HEK293 (cell line): ENCODE data around the gene LCN2.

ENCODE experiments used
- GFI1B ChIP-seq: fragments of 450-650 bp; formaldehyde crosslinking; IDR thresholded peaks from 2 replicates; pipeline ENCODE4 v1.5.1; 2016; ENCODE audit warnings: missing biosample characterization, missing genetic modification characterization
- GLIS1 ChIP-seq: fragments of 450-650 bp; formaldehyde crosslinking; IDR thresholded peaks from 2 replicates; pipeline ENCODE4 v1.5.1; 2016; ENCODE audit warnings: missing biosample characterization, missing genetic modification characterization
- IKZF3 ChIP-seq: fragments of 450-650 bp; IDR thresholded peaks from 2 replicates; pipeline ENCODE4 v1.5.0; 2018; ENCODE audit warnings: missing biosample characterization, mild to moderate bottlenecking, missing genetic modification characterization, moderate library complexity
- INSM2 ChIP-seq: fragments of 450-650 bp; formaldehyde crosslinking; IDR thresholded peaks from 2 replicates; pipeline ENCODE4 v1.5.1; 2016; ENCODE audit warnings: missing biosample characterization, missing genetic modification characterization
- KLF10 ChIP-seq: fragments of 450-650 bp; IDR thresholded peaks from 2 replicates; pipeline ENCODE4 v1.5.1; 2018; ENCODE audit warnings: missing biosample characterization, mild to moderate bottlenecking, missing genetic modification characterization
- KLF16 ChIP-seq: fragments of 450-650 bp; formaldehyde crosslinking; IDR thresholded peaks from 2 replicates; pipeline ENCODE4 v1.5.1; 2017; ENCODE audit warnings: missing biosample characterization, missing genetic modification characterization
- MZF1 ChIP-seq: fragments of 450-650 bp; formaldehyde crosslinking; IDR thresholded peaks from 2 replicates; pipeline ENCODE4 v1.5.1; 2017; ENCODE audit warnings: missing biosample characterization, missing genetic modification characterization, borderline replicate concordance
- SALL2 ChIP-seq: fragments of 450-650 bp; formaldehyde crosslinking; IDR thresholded peaks from 2 replicates; pipeline ENCODE4 v1.5.0; 2017; ENCODE audit warnings: missing biosample characterization, mild to moderate bottlenecking, missing genetic modification characterization, borderline replicate concordance
- SP2 ChIP-seq: fragments of 450-650 bp; formaldehyde crosslinking; IDR thresholded peaks from 2 replicates; pipeline ENCODE4 v1.5.1; 2016; ENCODE audit warnings: missing biosample characterization, missing genetic modification characterization
- ZBTB17 ChIP-seq: fragments of 450-650 bp; formaldehyde crosslinking; IDR thresholded peaks from 2 replicates; pipeline ENCODE4 v1.5.1; 2016; ENCODE audit warnings: missing biosample characterization, missing genetic modification characterization
- ZNF133 ChIP-seq: fragments of 450-650 bp; formaldehyde crosslinking; IDR thresholded peaks from 2 replicates; pipeline ENCODE4 v1.5.1; 2016; ENCODE audit warnings: missing biosample characterization, missing genetic modification characterization
- ZNF280D ChIP-seq: fragments of 450-650 bp; formaldehyde crosslinking; IDR thresholded peaks from 2 replicates; pipeline ENCODE4 v1.5.1; 2016; ENCODE audit warnings: missing biosample characterization, missing genetic modification characterization
- ZNF350 ChIP-seq: fragments of 450-650 bp; formaldehyde crosslinking; IDR thresholded peaks from 2 replicates; pipeline ENCODE4 v1.5.0; 2017; ENCODE audit warnings: missing biosample characterization, mild to moderate bottlenecking, missing genetic modification characterization
- ZNF548 ChIP-seq: fragments of 450-650 bp; formaldehyde crosslinking; IDR thresholded peaks from 2 replicates; pipeline ENCODE4 v1.5.1; 2016; ENCODE audit warnings: missing biosample characterization, missing genetic modification characterization
- ZNF549 ChIP-seq: fragments of 450-650 bp; IDR thresholded peaks from 2 replicates; pipeline ENCODE4 v1.5.1; 2018; ENCODE audit warnings: missing biosample characterization, missing genetic modification characterization, mild to moderate bottlenecking, inconsistent platforms, moderate library complexity
- ZNF561 ChIP-seq: fragments of 450-650 bp; IDR thresholded peaks from 2 replicates; pipeline ENCODE4 v1.5.1; 2018; ENCODE audit warnings: missing biosample characterization, missing genetic modification characterization, borderline replicate concordance
- ZNF600 ChIP-seq: fragments of 450-650 bp; formaldehyde crosslinking; IDR thresholded peaks from 2 replicates; pipeline ENCODE4 v1.5.1; 2016; ENCODE audit warnings: missing biosample characterization, missing genetic modification characterization
- ZNF626 ChIP-seq: fragments of 450-650 bp; sonication (Bioruptor Pico); formaldehyde crosslinking; IDR thresholded peaks from 2 replicates; pipeline ENCODE4 v1.5.1; 2018; ENCODE audit warnings: missing biosample characterization, missing genetic modification characterization, inconsistent platforms
- ZNF664 ChIP-seq: fragments of 450-650 bp; formaldehyde crosslinking; IDR thresholded peaks from 2 replicates; pipeline ENCODE4 v1.5.1; 2016; ENCODE audit warnings: missing biosample characterization, missing genetic modification characterization
- ZNF768 ChIP-seq: fragments of 450-650 bp; formaldehyde crosslinking; IDR thresholded peaks from 2 replicates; pipeline ENCODE4 v1.5.1; 2018; ENCODE audit warnings: missing biosample characterization, mild to moderate bottlenecking, missing genetic modification characterization
- TF ChIP-seq, protein P1 (sequence below): fragments of 450-650 bp; formaldehyde crosslinking; IDR thresholded peaks from 2 replicates; pipeline ENCODE4 v1.5.1; 2016; ENCODE audit warnings: missing biosample characterization, missing genetic modification characterization
- TF ChIP-seq, protein P2 (sequence below): fragments of 450-650 bp; formaldehyde crosslinking; IDR thresholded peaks from 2 replicates; pipeline ENCODE4 v1.5.1; 2016; ENCODE audit warnings: missing biosample characterization, missing genetic modification characterization
- TF ChIP-seq, protein P3 (sequence below): fragments of 450-650 bp; formaldehyde crosslinking; IDR thresholded peaks from 2 replicates; pipeline ENCODE4 v1.5.1; 2016; ENCODE audit warnings: missing biosample characterization, missing genetic modification characterization
- TF ChIP-seq, protein P4 (sequence below): fragments of 450-650 bp; formaldehyde crosslinking; IDR thresholded peaks from 2 replicates; pipeline ENCODE4 v1.5.1; 2016; ENCODE audit warnings: missing biosample characterization, missing genetic modification characterization
- TF ChIP-seq, protein P5 (sequence below): fragments of 450-650 bp; formaldehyde crosslinking; IDR thresholded peaks from 2 replicates; pipeline ENCODE4; 2016; ENCODE audit warnings: missing biosample characterization, missing genetic modification characterization

Gene LCN2

DNA sequence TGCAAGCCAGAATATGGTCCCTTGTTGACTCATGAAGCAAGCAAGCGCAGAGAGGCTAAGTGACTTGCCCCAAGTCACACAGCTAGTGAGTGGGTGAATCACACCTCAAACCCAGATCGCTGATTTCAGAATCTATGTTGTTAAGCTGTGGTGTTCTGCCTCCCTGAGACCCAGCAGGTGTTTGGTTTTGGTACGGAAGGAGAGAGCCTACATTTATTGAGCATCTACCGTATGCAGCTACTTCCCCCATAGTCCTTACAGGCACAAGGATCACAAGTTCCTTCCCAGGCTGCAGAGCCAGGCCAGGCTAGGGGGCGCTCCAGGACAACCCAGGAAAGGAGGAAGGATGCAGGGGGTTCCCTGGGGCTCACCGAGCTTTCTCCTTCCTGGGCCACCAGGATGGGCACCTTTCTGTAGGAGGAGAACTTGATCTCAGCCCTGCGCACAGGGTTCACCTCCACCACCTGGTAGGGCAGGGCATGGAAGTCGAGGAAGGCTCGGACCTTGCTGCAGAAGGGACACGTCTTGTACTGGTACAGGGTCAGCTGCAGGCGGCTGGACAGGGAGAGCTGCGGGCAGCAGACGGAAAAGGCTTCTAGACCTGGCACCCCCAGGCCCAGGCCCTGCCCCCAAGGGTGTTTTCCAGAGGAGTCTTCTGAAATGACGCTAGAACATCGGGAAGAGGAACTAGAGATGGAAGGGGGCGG is 24.2 kb upstream of the LCN2 start (continued):
- TF ChIP-seq ZNF280D (no peak), ZNF600 (0 out of 2 replicates have a peak, but pooled peaks have one; percentile 28), ZNF664 (tag by site-specific recombination) (peak; percentile 92), KLF10 (no peak), GLIS1 (peak; percentile 44), ZNF549 (tag by site-specific recombination) (no peak), ZNF350 (no peak), ZNF133 (tag by site-specific recombination) (no peak), INSM2 (tag by site-specific recombination) (no peak), MZF1 (tag by site-specific recombination) (no peak), KLF16 (tag by site-specific recombination) (no peak), SP2 (tag by site-specific recombination) (no peak), ZNF768 (tag by site-specific recombination) (peak; percentile 84; the same call in 1 of the 2 replicates), GFI1B (tag by site-specific recombination) (no peak), SALL2 (no peak), ZNF548 (tag by site-specific recombination) (no peak), ZNF626 (tag by site-specific recombination) (no peak), ZNF561 (tag by site-specific recombination) (peak; percentile 42; the same call in 1 of the 2 replicates), IKZF3 (tag by site-specific recombination) (peak; percentile 40), ZBTB17 (peak; percentile 51; the same call in 1 of the 2 replicates)
- TF ChIP-seq, protein P1, sequence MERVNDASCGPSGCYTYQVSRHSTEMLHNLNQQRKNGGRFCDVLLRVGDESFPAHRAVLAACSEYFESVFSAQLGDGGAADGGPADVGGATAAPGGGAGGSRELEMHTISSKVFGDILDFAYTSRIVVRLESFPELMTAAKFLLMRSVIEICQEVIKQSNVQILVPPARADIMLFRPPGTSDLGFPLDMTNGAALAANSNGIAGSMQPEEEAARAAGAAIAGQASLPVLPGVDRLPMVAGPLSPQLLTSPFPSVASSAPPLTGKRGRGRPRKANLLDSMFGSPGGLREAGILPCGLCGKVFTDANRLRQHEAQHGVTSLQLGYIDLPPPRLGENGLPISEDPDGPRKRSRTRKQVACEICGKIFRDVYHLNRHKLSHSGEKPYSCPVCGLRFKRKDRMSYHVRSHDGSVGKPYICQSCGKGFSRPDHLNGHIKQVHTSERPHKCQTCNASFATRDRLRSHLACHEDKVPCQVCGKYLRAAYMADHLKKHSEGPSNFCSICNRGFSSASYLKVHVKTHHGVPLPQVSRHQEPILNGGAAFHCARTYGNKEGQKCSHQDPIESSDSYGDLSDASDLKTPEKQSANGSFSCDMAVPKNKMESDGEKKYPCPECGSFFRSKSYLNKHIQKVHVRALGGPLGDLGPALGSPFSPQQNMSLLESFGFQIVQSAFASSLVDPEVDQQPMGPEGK (tag by site-specific recombination), result 0 out of 2 replicates have a peak, but pooled peaks have one; percentile 26
- TF ChIP-seq, protein P2, sequence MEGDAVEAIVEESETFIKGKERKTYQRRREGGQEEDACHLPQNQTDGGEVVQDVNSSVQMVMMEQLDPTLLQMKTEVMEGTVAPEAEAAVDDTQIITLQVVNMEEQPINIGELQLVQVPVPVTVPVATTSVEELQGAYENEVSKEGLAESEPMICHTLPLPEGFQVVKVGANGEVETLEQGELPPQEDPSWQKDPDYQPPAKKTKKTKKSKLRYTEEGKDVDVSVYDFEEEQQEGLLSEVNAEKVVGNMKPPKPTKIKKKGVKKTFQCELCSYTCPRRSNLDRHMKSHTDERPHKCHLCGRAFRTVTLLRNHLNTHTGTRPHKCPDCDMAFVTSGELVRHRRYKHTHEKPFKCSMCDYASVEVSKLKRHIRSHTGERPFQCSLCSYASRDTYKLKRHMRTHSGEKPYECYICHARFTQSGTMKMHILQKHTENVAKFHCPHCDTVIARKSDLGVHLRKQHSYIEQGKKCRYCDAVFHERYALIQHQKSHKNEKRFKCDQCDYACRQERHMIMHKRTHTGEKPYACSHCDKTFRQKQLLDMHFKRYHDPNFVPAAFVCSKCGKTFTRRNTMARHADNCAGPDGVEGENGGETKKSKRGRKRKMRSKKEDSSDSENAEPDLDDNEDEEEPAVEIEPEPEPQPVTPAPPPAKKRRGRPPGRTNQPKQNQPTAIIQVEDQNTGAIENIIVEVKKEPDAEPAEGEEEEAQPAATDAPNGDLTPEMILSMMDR (tag by site-specific recombination), result peak; percentile 58
- TF ChIP-seq, protein P3, sequence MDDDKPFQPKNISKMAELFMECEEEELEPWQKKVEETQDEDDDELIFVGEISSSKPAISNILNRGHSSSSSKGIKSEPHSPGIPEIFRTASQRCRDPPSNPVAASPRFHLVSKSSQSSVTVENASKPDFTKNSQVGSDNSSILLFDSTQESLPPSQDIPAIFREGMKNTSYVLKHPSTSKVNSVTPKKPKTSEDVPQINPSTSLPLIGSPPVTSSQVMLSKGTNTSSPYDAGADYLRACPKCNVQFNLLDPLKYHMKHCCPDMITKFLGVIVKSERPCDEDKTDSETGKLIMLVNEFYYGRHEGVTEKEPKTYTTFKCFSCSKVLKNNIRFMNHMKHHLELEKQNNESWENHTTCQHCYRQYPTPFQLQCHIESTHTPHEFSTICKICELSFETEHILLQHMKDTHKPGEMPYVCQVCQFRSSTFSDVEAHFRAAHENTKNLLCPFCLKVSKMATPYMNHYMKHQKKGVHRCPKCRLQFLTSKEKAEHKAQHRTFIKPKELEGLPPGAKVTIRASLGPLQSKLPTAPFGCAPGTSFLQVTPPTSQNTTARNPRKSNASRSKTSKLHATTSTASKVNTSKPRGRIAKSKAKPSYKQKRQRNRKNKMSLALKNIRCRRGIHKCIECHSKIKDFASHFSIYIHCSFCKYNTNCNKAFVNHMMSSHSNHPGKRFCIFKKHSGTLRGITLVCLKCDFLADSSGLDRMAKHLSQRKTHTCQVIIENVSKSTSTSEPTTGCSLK (tag by site-specific recombination), result no peak
- TF ChIP-seq, protein P4, sequence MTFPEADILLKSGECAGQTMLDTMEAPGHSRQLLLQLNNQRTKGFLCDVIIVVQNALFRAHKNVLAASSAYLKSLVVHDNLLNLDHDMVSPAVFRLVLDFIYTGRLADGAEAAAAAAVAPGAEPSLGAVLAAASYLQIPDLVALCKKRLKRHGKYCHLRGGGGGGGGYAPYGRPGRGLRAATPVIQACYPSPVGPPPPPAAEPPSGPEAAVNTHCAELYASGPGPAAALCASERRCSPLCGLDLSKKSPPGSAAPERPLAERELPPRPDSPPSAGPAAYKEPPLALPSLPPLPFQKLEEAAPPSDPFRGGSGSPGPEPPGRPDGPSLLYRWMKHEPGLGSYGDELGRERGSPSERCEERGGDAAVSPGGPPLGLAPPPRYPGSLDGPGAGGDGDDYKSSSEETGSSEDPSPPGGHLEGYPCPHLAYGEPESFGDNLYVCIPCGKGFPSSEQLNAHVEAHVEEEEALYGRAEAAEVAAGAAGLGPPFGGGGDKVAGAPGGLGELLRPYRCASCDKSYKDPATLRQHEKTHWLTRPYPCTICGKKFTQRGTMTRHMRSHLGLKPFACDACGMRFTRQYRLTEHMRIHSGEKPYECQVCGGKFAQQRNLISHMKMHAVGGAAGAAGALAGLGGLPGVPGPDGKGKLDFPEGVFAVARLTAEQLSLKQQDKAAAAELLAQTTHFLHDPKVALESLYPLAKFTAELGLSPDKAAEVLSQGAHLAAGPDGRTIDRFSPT, result 0 out of 2 replicates have a peak, but pooled peaks have one; percentile 29
- TF ChIP-seq, protein P5, sequence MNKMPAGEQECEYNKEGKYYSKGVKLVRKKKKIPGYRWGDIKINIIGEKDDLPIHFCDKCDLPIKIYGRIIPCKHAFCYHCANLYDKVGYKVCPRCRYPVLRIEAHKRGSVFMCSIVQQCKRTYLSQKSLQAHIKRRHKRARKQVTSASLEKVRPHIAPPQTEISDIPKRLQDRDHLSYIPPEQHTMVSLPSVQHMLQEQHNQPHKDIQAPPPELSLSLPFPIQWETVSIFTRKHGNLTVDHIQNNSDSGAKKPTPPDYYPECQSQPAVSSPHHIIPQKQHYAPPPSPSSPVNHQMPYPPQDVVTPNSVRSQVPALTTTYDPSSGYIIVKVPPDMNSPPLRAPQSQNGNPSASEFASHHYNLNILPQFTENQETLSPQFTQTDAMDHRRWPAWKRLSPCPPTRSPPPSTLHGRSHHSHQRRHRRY (tag by site-specific recombination), result no peak
